Measurements from ENCODE around the gene MAMDC2. TPM values are rescaled to one million over a fixed set of nuclear protein-coding genes. Genes with fewer than 3 reads are reported as not detected.

Gene MAMDC2
- total RNA-seq, 2 donors from 2014 or later, result 2.3 to 7.0 TPM

DNA sequence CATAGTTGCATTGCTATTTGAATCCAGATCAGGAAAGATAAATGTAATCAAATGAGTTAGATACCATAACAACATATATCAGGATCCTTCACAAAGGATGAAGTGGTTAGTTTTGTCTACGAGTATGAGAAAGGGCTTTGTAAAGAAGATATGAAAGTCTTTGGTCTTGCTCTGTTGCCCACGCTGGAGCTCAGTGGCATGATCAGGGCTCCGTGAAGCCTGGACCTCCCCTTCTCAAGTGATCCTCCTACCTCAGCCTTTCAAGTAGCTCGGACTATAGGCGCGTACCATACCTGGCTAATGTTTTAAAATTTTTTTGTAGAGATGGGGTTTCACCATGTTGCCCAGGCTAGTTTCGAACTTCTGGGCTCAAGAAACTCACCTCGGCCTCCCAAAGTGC, 217.0 kb downstream of the MAMDC2 start:
- Histone ChIP-seq H3K9ac (ENCODE audit: low read depth in 2 of 2, low read length in 2 of 2) (no peak overlapping the region), H3K4me1 (peaks cover 7% of the 10 kb centered on the region), H3K27ac (no peak overlapping the region), H3K9me3 (no peaks in the 10 kb centered on the region), H3K4me3 (no peak overlapping the region), H3K27me3 (no peaks in the 10 kb centered on the region), H3K36me3 (no peaks in the 10 kb centered on the region)
- no peak for DNase-seq
- intact Hi-C loops (cut with DNase I), result no loop called here
- TF ChIP-seq, protein P1, sequence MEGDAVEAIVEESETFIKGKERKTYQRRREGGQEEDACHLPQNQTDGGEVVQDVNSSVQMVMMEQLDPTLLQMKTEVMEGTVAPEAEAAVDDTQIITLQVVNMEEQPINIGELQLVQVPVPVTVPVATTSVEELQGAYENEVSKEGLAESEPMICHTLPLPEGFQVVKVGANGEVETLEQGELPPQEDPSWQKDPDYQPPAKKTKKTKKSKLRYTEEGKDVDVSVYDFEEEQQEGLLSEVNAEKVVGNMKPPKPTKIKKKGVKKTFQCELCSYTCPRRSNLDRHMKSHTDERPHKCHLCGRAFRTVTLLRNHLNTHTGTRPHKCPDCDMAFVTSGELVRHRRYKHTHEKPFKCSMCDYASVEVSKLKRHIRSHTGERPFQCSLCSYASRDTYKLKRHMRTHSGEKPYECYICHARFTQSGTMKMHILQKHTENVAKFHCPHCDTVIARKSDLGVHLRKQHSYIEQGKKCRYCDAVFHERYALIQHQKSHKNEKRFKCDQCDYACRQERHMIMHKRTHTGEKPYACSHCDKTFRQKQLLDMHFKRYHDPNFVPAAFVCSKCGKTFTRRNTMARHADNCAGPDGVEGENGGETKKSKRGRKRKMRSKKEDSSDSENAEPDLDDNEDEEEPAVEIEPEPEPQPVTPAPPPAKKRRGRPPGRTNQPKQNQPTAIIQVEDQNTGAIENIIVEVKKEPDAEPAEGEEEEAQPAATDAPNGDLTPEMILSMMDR (IDR thresholded peaks at IDR 0.05), result no peak

DNA sequence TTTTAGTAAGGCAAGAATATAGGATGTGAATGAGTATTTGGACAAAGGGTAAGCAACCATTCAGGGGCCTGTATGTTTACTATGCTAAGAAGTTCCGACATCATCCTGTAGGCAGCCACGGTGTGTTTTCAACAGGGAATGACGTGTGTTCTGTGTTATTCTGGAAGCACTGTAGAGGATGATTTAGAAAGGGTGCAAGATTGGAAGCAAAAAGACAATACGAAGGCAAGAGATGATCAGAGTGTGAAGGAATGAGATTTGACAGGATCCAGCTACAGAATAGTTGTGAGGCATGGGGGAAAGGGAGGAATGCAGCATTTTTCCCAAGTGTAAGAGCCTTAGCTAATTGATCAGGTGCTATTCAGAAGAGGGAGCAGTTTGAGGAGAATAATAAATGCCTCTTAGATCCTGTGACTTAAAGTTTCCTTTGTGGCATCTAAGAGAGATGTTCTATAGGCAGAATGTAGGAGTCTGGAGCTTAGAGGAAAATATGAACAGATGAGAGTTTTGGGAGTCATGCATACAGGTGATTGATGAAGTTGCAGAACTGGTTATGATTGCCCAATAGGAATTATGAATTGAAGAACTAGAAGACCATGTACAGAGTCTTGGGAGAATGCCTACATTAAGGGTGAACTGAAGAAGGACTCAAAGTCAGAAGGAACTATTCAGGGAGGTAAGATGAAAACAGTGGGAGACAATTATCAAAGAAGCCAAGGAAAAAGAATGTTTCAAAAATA, 217.7 kb downstream of the MAMDC2 start:
- H3K4me1 ChIP-seq, result peaks cover 7% of the 10 kb centered on the region
- no peaks in the 10 kb centered on the region for H3K27me3 ChIP-seq
- TF ChIP-seq, protein P1 (IDR thresholded peaks at IDR 0.05), result no peak
- H3K4me3 ChIP-seq, result no peak overlapping the region
- intact Hi-C loops (cut with DNase I), result no loop called here
- no peak overlapping the region for H3K27ac ChIP-seq
- no peaks in the 10 kb centered on the region for H3K36me3 ChIP-seq
- no peaks in the 10 kb centered on the region for H3K9me3 ChIP-seq
- no peak overlapping the region for H3K9ac ChIP-seq (ENCODE audit: low read depth in 2 of 2, low read length in 2 of 2)
- DNase-seq, result no peak

DNA sequence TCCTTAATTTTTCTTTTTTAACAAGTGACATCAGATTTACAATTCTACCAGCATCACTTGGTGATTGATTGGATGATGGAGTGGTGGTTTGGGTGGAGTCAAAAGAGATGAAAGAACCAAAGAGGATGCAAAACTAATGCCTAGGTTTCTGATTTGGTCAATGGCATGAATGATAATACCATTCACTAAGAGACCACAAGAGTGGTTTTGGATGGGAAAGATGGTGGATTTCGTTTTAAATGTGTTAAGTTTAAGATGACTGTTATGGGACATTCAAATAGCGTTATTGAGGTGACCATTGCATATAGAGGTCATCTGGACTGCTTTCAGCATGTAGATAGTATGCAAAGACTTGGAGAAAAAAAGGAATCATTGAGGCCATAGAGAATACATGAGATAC, 218.7 kb downstream of the MAMDC2 start:
- Histone ChIP-seq H3K36me3 (no peaks in the 10 kb centered on the region), H3K4me3 (no peak overlapping the region), H3K27me3 (no peaks in the 10 kb centered on the region), H3K9ac (ENCODE audit: low read depth in 2 of 2, low read length in 2 of 2) (no peak overlapping the region), H3K4me1 (peaks cover 7% of the 10 kb centered on the region), H3K9me3 (no peaks in the 10 kb centered on the region), H3K27ac (no peak overlapping the region)
- no peak for DNase-seq
- intact Hi-C loops (cut with DNase I), result no loop called here
- TF ChIP-seq, protein P1 (IDR thresholded peaks at IDR 0.05), result no peak

DNA sequence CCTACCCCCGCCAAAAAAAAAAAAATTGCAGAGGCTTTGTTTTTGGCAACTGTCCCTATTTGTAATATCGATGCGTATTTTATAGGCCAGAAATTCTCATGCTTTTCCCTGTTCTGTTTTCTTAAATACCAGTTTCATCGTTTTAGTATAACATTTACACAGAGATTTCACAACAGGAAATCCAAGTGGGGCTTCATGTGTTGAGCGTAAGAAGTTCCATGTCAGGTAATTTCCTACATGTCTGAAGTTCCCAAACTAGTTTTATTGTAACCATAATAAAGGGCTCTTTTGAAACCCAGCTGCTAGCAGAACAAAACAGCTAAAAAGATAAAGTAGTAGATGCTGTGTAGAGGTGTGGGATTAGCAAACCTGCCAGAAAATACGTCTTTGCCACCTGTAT, 219.3 kb downstream of the MAMDC2 start:
- H3K27me3 ChIP-seq, result no peaks in the 10 kb centered on the region
- intact Hi-C loops (cut with DNase I), result no loop called here
- no peak overlapping the region for H3K27ac ChIP-seq
- TF ChIP-seq, protein P1 (IDR thresholded peaks at IDR 0.05), result no peak
- no peak overlapping the region for H3K9ac ChIP-seq (ENCODE audit: low read depth in 2 of 2, low read length in 2 of 2)
- DNase-seq, result no peak
- peaks cover 7% of the 10 kb centered on the region for H3K4me1 ChIP-seq
- no peaks in the 10 kb centered on the region for H3K36me3 ChIP-seq
- H3K9me3 ChIP-seq, result no peaks in the 10 kb centered on the region
- H3K4me3 ChIP-seq, result no peak overlapping the region

DNA sequence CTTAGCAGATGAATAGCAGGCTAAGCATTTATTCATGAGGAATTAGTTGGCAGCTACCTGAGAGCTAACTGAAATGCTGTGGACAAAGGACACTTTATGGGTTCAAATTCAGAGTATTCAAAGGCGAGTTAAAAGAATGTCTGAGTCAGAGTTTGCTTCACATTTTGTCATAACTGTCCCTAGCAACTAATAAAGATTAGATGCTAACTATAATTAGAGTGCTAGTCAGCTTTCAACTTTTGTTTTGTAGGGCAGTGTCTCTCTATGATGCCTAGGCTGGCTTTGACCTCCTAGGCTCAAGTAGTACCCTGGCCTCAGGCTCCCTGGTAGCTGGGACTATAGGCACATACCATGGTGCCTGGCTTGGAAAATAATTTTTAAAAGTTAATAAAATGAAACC, 219.8 kb downstream of the MAMDC2 start:
- no peaks in the 10 kb centered on the region for H3K27me3 ChIP-seq
- intact Hi-C loops (cut with DNase I), result no loop called here
- H3K36me3 ChIP-seq, result no peaks in the 10 kb centered on the region
- TF ChIP-seq, protein P1 (IDR thresholded peaks at IDR 0.05), result no peak
- no peak overlapping the region for H3K27ac ChIP-seq
- H3K4me3 ChIP-seq, result no peak overlapping the region
- no peak overlapping the region for H3K9ac ChIP-seq (ENCODE audit: low read depth in 2 of 2, low read length in 2 of 2)
- DNase-seq, result no peak
- H3K4me1 ChIP-seq, result peaks cover 7% of the 10 kb centered on the region
- no peaks in the 10 kb centered on the region for H3K9me3 ChIP-seq

Other genes with a start within 250 kb of the MAMDC2 start
- under 1 TPM in 1 of 2 donors, not detected in 1; 0.58 TPM for gene CFAP95, start 223.0 kb upstream of the MAMDC2 start, total RNA-seq
- gene SMC5, start 215.1 kb downstream of the MAMDC2 start, total RNA-seq, result 10 to 100 TPM; 31.4 to 35.9 TPM

Data from colonic mucosa (tissue), 4 donors.